Measurements from ENCODE around the gene MRPL22.
"Not testable (repeated sequence)": the region's sequence is repeated elsewhere in the genome, so short reads cannot be mapped to it uniquely, and the experiment has no call there.

MRPL22 gene

GRCh38 chr5:154940772-154941620, at the start of gene MRPL22:
Gene MRPL22, plus strand, starts transcription at chr5:154941073. Its CDS starts 38 bp downstream, at chr5:154941111.
- peak; percentile 90 for DNase-seq (ENCODE audit: low read depth)

DNA sequence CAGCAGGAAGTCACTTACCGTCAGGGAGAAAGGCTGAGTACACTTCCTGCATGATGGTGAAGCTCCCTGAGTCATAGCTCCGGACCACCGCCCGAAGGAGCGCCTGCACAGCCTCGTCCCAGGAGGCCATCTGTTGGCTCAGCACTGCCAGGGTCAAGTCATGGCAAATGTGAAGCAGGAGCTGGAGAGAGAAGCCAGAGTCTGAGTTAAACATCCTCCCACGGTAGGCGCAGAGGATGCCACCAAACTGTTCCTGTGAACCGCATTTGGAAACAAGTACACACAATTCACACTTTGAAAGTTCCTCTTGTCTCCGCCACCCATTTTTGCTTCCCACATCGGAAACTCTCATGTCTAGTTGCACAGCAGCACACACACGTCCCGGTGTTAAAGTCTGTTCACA, 48.5 kb upstream of the MRPL22 start:
- DNase-seq (ENCODE audit: low read depth) = no peak

- no peak for DNase-seq (ENCODE audit: low read depth)
Measured at GRCh38 chr5:154893381-154893780, 47.5 kb upstream of the MRPL22 start.

DNA sequence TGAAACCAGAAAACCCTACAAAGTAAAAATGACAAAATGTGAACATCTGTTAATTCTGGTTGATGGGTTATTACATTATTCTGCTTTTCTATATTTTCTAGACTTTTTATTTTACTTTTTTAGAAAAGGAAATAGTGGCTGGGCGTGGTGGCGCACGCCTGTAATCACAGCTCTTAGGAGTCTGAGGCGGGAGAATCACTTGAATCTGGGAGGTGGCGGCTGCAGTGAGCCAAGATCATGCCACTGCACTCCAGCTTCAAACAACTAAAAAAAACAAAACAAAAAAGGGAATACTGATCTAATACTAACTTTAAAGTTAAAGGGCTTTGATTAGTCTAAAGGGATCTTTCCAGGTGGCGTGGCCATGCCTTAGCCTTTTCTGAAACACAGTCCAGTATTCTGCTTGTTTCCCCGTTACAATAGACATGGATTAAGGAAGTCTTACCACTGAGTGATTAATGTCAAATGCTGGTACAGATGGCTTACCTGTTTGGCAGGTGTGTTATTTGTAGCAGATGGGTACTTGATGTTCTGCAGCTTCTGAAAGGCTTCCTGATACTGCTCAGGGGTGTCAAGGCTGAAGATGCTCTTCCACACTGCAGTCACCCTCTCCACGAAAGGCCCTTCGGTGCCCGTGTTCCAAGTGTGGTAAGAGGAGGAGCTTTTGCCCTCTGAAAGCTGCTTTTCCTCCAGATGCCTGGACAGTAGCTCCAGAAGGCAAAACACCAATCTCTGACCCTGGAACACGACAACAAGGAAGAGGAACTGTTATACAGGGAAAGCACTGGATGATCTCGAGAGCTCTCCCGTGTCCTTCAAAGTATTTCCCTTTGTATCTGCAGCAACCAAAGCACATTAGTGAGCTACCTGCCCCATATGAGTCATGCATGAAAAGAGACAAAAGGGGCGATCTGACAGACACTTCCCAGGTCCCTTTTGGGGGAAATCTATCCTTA, 45.0 kb upstream of the MRPL22 start:
- DNase-seq (ENCODE audit: low read depth) = no peak

DNA sequence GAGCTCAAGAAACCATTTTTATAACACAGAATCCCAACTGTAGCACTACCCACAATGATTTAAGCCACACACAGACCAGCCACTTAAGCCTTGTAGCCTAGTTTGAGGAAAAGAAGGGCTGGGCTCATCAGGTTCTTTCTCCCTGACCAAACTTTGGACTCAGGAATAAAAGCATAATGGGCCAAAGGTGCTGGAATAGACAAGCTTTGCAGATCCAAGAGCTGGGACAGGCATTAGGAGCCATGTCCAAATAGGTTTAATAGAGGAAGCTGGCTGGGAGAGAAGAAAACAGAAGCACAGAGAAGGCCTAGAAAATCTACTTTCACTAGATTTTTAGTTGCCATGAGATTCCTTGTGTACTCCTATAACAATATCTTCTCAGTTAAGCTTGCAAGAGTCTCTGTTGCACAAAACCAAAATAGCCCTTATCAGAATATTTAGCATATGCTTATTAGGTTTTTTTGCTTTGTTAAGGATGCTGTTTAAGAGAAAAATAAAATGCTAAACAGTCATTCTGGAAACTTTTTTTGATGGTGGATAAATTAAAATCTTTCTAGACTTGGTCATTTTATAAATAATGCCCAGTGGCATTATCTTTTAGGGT, 44.2 kb upstream of the MRPL22 start:
- no peak for DNase-seq (ENCODE audit: low read depth)

DNA sequence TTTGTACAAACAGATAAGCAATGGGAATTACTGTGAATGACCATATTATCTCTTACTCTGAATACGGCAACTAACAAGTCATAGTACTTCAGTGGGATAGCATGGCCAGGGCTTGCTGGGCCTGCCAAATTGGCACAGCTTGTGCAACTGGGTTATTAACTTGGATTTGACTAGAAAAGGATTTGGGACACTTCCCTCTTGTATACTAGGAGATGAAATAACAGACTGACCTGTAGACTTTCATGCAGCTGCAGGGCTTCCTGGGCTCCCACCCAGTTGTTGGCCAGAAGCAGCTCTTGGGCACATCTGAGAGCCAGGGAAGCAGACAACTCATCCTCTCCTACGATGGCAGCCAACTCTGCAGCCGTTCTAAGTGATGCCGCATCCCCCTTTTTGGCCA, 42.7 kb upstream of the MRPL22 start:
- DNase-seq (ENCODE audit: low read depth) = no peak

GRCh38 chr5:154899151-154899816, 41.6 kb upstream of the MRPL22 start:
- no peak for DNase-seq (ENCODE audit: low read depth)

GRCh38 chr5:154900066-154900465, 40.8 kb upstream of the MRPL22 start:
- no peak for DNase-seq (ENCODE audit: low read depth)

DNA sequence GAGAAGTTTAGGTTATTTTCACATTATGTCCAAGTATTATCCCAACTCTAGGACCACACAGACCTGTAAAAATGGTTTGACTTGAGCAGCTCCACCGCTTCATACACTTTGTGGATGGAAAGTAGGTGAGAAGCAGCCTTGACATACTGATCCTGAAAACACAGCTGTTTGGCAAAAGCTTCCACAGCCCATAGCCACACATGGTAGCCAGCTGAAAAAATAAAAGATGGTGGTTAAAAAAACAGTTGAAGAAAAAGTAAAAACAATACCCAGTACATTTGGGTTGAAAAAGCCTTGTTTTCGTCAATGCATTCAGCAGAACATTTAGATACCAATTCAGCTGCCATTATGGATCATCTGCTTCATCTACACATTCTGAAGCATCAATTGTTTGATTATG, 39.6 kb upstream of the MRPL22 start:
- no peak for DNase-seq (ENCODE audit: low read depth)

DNA sequence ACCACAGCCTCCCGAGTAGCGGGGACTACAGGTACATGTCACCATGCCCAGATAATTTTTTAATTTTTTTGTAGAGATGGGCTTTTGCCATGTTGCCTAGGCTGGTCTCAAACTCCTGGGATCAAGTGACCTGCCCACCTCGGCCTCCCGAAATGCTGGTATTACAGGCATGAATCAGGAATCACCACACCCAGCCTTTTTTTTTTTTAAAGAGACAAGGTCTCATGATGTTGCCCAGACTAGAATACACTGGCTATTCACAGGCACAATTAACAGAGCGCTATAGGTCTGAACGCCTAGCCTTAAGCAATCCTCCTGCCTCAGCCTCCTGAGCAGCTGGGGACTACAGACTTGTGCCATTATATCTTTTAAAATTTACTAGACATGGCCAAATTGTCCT, 39.0 kb upstream of the MRPL22 start:
- no peak for DNase-seq (ENCODE audit: low read depth)

DNA sequence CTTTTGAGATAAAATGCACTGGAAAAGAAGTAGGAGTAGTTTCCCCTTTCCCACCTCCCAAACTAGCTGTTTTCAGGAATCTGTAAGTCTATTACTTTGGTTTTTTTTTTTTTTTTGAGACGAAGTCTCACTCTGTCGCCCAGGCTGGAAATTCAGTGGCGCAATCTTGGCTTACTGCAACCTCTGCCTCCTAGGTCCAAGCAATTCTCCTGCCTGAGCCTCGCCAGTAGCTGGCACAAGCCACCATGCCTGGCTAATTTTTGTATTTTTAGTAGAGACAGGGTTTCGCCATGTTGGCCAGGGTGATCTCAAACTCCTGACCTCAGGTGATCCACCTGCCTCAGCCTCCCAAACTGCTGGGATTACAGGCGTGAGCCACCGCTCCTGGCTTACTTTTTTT, 35.3 kb upstream of the MRPL22 start:
- DNase-seq (ENCODE audit: low read depth) = not testable (repeated sequence)

- DNase-seq (ENCODE audit: low read depth) = no peak
Measured at GRCh38 chr5:154916874-154917273, 24.0 kb upstream of the MRPL22 start.

DNA sequence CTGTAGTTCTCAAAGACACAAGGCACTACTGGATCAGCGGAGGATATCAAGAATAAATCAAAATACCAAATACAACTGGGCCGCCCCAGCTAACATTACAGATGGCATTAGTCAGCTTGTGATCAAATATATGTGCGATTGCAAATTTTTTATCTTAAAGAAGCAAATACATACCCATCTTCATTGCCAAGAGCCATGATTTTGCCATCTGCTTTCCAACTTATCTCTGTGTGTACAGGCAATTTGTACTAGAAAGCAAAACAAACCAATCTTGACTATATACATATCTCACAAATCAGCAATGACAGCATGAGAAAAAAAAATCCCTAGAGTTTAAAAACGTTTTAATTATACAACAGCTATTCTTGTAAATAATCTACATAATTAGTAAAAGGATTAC, 23.1 kb upstream of the MRPL22 start:
- DNase-seq (ENCODE audit: low read depth) = no peak

- peak; percentile 66 for DNase-seq (ENCODE audit: low read depth)
Measured at GRCh38 chr5:154923441-154924430, 17.1 kb upstream of the MRPL22 start.

DNA sequence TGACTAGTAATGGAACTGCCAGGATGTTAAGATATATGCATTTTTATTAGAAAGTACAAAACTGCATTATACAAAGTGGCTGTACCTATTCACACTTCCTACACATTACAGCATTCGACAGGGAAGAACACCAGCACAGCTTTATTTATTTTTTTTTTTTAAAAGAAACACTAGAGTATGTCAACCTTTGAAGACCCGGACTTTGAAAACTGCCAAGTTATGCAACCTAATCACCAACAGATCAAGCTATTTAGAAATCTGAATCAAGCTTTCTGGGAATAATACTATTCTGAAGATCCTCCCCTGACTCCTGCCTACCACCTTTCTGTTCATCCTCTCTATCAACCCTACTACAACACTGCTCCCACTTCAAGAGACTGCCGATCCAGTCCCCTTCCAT, 7.3 kb upstream of the MRPL22 start:
- no peak for DNase-seq (ENCODE audit: low read depth)

- DNase-seq (ENCODE audit: low read depth) = no peak
Measured at GRCh38 chr5:154934881-154935280, 6.0 kb upstream of the MRPL22 start.

DNA sequence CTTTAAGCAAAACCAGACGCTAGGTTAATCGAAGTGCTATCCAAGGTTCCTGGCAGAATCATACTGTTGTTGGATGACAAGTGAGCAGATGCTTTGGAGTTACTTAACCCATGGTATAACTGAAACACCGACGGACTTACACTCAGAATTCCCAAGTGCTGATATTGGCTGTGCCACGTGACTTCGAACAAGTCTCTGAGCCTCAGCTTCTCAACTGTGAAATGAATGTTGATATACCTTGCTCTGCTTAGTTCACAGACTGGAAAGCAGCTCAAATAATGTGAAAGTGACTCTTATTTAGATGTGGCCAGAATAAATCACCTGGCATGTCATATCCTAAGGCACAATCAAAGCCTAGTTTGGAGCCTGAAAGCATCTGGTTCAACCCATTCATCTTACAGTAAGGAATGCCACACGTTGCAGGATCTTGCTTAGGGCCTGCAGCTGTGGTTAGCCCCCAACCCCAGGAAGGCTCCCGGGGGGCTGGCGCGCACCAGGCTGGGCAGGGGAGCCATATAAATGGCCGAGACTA, 3.6 kb upstream of the MRPL22 start:
- no peak for DNase-seq (ENCODE audit: low read depth)

GRCh38 chr5:154937718-154938466, 3.0 kb upstream of the MRPL22 start, which contains the start of gene GEMIN5:
Gene GEMIN5, minus strand, starts transcription at chr5:154938211. Its CDS starts 78 bp downstream, at chr5:154938133.
- peak; percentile 77 for DNase-seq (ENCODE audit: low read depth)

- DNase-seq (ENCODE audit: low read depth) = not testable (repeated sequence)
Measured at GRCh38 chr5:154939387-154939786, 1.5 kb upstream of the MRPL22 start.

GRCh38 chr5:154940375-154940771, 500 bp upstream of the MRPL22 start:
- DNase-seq (ENCODE audit: low read depth) = no peak
